Parathyroid adenoma (tissue), 2 donors: ENCODE measurements around the gene DLG2.

ENCODE experiments used
- H2AFZ ChIP-seq: fragments of 300-600 bp; sonication (generic); one replicate; pipeline ENCODE4 v1.7.0; 2017; ENCODE audit warnings: antibody characterized with exemption, mild to moderate bottlenecking
- H3K27ac ChIP-seq: fragments of 300-600 bp; sonication (generic); one replicate; pipeline ENCODE4 v1.7.0; 2017
- H3K27me3 ChIP-seq: fragments of 300-600 bp; sonication (generic); one replicate; pipeline ENCODE4 v1.7.0; 2017; ENCODE audit warnings: low read length; ENCODE audit not compliant: control insufficient read depth, insufficient read depth
- H3K36me3 ChIP-seq: fragments of 300-600 bp; sonication (generic); one replicate; pipeline ENCODE4 v1.7.0; 2017; ENCODE audit warnings: low read length; ENCODE audit not compliant: control insufficient read depth, insufficient read depth
- H3K4me1 ChIP-seq: fragments of 300-600 bp; sonication (generic); one replicate; pipeline ENCODE4 v1.7.0; 2017; ENCODE audit warnings: control low read depth
- H3K4me2 ChIP-seq: fragments of 300-600 bp; sonication (generic); one replicate; pipeline ENCODE4 v1.7.0; 2017; ENCODE audit warnings: low read length
- H3K4me3 ChIP-seq: fragments of 300-600 bp; sonication (generic); one replicate; pipeline ENCODE4 v1.7.0; 2017; ENCODE audit warnings: low read depth, low read length
- H3K79me2 ChIP-seq: fragments of 300-600 bp; sonication (generic); one replicate; pipeline ENCODE4 v1.7.0; 2017; ENCODE audit warnings: control low read depth
- H3K9ac ChIP-seq: fragments of 300-600 bp; sonication (generic); one replicate; pipeline ENCODE4 v1.7.0; 2017; ENCODE audit warnings: mild to moderate bottlenecking
- H3K9me3 ChIP-seq: fragments of 300-600 bp; sonication (generic); one replicate; pipeline ENCODE4 v1.7.0; 2017; ENCODE audit warnings: low read length; ENCODE audit not compliant: control insufficient read depth
- CTCF ChIP-seq: fragments of 300-600 bp; sonication (generic); IDR thresholded peaks from one replicate; pipeline ENCODE4 v1.7.0; 2017; ENCODE audit warnings: antibody characterized with exemption, mild to moderate bottlenecking
- donor health status: primary hyperparathyroidism.

The DLG2 gene

DNA sequence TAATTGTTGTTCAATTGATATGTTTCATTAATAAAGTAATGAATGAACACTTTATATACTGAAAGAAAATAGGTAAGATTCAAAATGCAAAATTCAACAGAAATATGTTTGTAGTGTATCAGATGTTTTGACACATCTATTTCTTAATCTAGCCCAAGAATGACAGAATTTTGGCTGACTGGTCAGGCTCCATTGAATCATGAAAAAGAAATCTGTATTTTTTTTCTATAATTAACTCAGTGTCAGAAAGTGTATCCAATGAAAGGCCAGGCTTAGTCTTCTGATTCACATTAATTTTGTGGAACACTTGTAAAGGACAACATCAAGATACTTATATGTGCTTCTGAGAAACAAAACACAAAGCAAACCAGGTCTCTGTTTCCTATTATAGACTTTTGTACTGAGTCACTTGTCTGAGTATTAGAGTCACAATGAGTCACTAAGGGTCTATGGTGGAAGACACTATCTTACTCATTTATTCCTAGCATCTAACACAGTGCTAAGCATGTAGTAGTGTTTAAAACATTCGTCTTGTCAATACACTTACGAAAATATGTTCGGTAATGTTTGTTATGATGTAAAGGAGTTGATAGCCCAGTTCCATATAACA lies 2043.3 kb downstream of the DLG2 start:
- Histone ChIP-seq H3K4me2 (no peak overlapping the region), H3K4me1 (no peaks in the 10 kb centered on the region), H3K27me3 (no peaks in the 10 kb centered on the region), H3K36me3 (no peaks in the 10 kb centered on the region), H3K9me3 (no peaks in the 10 kb centered on the region), H3K79me2 (no peaks in the 10 kb centered on the region), H3K9ac (no peak overlapping the region), H2AFZ (no peak overlapping the region), H3K4me3 (no peak overlapping the region), H3K27ac (no peak overlapping the region)
- TF ChIP-seq CTCF, result no peak

GRCh38 chr11:83574519-83574918 lies 2052.6 kb downstream of the DLG2 start:
- Histone ChIP-seq H3K4me3 (no peak overlapping the region), H3K9me3 (no peaks in the 10 kb centered on the region), H3K79me2 (no peaks in the 10 kb centered on the region), H3K4me1 (no peaks in the 10 kb centered on the region), H2AFZ (no peak overlapping the region), H3K4me2 (no peak overlapping the region), H3K27ac (no peak overlapping the region), H3K36me3 (no peaks in the 10 kb centered on the region), H3K9ac (no peak overlapping the region), H3K27me3 (no peaks in the 10 kb centered on the region)
- TF ChIP-seq CTCF, result no peak

DNA sequence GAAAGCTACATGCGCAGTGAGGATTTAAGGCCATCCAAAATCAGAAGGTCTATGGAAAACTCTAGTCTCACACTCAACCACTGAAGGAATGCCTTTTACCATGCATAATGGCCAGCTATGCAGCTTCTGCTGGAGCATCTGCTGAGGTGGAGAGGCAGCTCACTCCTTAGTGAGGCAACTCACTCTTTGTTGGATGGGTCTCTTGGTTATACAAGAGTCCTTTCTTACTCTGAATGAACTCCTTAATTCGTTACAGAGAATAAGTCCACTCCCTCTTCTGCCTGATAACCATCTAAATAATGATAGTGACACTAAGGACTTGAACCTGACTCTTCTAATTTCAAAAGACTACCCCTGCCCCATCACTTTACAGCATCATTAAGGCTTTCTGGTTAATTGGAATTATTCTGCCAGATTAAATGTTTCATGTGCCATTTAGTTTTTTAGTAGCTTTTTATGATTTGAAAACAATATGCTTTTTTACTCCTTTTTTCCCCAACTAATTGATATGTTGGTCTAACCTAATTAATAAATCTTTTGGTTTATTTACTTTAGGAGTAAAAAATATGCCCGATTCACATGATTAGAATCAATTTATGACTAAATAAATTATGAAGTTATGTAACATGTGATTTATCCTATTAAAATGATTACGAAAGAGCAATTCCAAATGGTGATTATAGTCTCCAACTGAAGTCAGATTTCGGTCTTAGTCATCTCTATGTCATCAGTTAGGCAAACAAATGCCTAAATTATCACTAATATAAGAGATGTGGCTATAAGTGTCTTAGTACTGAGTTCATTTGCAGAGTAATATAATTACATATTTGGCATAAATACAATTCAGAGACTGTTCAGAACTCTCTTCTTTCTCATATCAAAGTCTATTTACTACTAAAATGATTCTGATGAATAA lies 2054.3 kb downstream of the DLG2 start:
- H3K36me3 ChIP-seq, result no peaks in the 10 kb centered on the region
- H3K4me2 ChIP-seq, result no peak overlapping the region
- no peak overlapping the region for H2AFZ ChIP-seq
- H3K4me1 ChIP-seq, result no peaks in the 10 kb centered on the region
- no peak overlapping the region for H3K4me3 ChIP-seq
- no peak overlapping the region for H3K9ac ChIP-seq
- no peak for TF ChIP-seq CTCF
- H3K27me3 ChIP-seq, result no peaks in the 10 kb centered on the region
- no peaks in the 10 kb centered on the region for H3K9me3 ChIP-seq
- H3K27ac ChIP-seq, result no peak overlapping the region
- no peaks in the 10 kb centered on the region for H3K79me2 ChIP-seq

GRCh38 chr11:83571302-83571701 lies 2055.8 kb downstream of the DLG2 start:
- no peaks in the 10 kb centered on the region for H3K27me3 ChIP-seq
- no peak overlapping the region for H2AFZ ChIP-seq
- no peak for TF ChIP-seq CTCF
- H3K27ac ChIP-seq, result no peak overlapping the region
- H3K4me3 ChIP-seq, result no peak overlapping the region
- no peaks in the 10 kb centered on the region for H3K79me2 ChIP-seq
- no peak overlapping the region for H3K9ac ChIP-seq
- H3K4me1 ChIP-seq, result no peaks in the 10 kb centered on the region
- H3K9me3 ChIP-seq, result no peaks in the 10 kb centered on the region
- no peaks in the 10 kb centered on the region for H3K36me3 ChIP-seq
- H3K4me2 ChIP-seq, result no peak overlapping the region
